Measurements from ENCODE around the gene IL36B.

- no peak for TF ChIP-seq POLR2A (IDR thresholded peaks at IDR 0.05; ENCODE audit: low read depth, low read length)
- no peak for TF ChIP-seq POLR2AphosphoS5 (IDR thresholded peaks at IDR 0.05; ENCODE audit: low read depth, low read length)
- no peak for TF ChIP-seq TAF1 (IDR thresholded peaks at IDR 0.05; ENCODE audit: borderline replicate concordance, low read depth, low read length)
Observed at GRCh38 chr2:113056521-113056920, 3.9 kb upstream of the IL36B start.

Measured in GM12892 (cell line).